DOHH2 (cell line): ENCODE measurements around the gene PAX4.

Experiments used
- EZH2phosphoT487 ChIP-seq: fragments of 200-600 bp; sonication (generic); IDR thresholded peaks from 2 replicates; pipeline ENCODE4 v1.6.1; 2017; ENCODE audit warnings: borderline replicate concordance, mild to moderate bottlenecking, antibody characterized with exemption, low read length, moderate library complexity, mixed read lengths
- TF ChIP-seq, protein P1 (sequence below): fragments of 200-600 bp; sonication (generic); IDR thresholded peaks from one replicate; pipeline ENCODE4 v1.5.1; 2014; ENCODE audit warnings: antibody characterized with exemption, mild to moderate bottlenecking, low read depth, low read length; ENCODE audit not compliant: poor library complexity, severe bottlenecking

DNA sequence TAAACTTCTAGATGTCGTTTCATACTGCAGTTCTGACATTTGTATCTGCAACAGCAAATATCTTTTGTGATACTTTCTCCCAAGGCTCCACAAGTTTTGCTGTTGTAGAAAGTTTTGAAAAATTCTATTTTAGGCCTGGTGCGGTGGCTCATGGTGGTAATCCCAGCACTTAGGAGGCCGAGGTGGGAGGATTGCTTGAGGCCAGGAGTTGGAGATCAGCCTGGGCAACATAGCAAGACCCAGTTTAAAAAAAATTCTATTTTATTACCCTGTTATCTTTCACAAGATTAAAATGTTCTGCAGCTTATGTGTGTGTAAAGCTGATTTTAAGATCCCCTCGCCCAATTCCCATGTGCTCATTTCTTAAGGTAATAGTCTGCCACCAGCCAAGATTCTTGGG lies 35.5 kb upstream of the PAX4 start:
- TF ChIP-seq, protein P1, sequence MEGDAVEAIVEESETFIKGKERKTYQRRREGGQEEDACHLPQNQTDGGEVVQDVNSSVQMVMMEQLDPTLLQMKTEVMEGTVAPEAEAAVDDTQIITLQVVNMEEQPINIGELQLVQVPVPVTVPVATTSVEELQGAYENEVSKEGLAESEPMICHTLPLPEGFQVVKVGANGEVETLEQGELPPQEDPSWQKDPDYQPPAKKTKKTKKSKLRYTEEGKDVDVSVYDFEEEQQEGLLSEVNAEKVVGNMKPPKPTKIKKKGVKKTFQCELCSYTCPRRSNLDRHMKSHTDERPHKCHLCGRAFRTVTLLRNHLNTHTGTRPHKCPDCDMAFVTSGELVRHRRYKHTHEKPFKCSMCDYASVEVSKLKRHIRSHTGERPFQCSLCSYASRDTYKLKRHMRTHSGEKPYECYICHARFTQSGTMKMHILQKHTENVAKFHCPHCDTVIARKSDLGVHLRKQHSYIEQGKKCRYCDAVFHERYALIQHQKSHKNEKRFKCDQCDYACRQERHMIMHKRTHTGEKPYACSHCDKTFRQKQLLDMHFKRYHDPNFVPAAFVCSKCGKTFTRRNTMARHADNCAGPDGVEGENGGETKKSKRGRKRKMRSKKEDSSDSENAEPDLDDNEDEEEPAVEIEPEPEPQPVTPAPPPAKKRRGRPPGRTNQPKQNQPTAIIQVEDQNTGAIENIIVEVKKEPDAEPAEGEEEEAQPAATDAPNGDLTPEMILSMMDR = no peak
- TF ChIP-seq EZH2phosphoT487 = no peak
